Measurements from ENCODE around the gene PXK. TPM values are rescaled to one million over a fixed set of nuclear protein-coding genes. Genes with fewer than 3 reads are reported as not detected.

The PXK gene
- total RNA-seq (2014; rRNA removed; shearing (Covaris generic)) = 28.2 and 31.5 TPM in 2 replicates

GRCh38 chr3:58332575-58333188, at the start of gene PXK:
Gene PXK (plus strand): TSS chr3:58332892. CDS start chr3:58332989, 97 bp downstream.

GRCh38 chr3:58305882-58306711, 26.6 kb upstream of the PXK start, which contains the start of the genes HTD2 and RPP14:
Gene HTD2 (plus strand): TSS chr3:58306520. CDS start chr3:58317614, 11,094 bp downstream.
Gene RPP14 (plus strand): TSS chr3:58306245. CDS start chr3:58310330, 4,085 bp downstream.

GRCh38 chr3:58433400-58434167, 100.9 kb downstream of the PXK start, which contains the start of gene PDHB:
Gene PDHB (minus strand): TSS chr3:58433832. CDS start chr3:58433809, 23 bp downstream.

Small RNA genes within 50 kb of the gene (small RNA-seq; reads per million reads assigned to genes)
- not detected for gene AC098479.1

Other genes with a start within 250 kb of the PXK start
- gene DNASE1L3, start 121.9 kb upstream of the PXK start, total RNA-seq (2014; rRNA removed; shearing (Covaris generic)) = not detected in 2 replicates
- gene ABHD6, start 95.1 kb upstream of the PXK start, total RNA-seq (2014; rRNA removed; shearing (Covaris generic)) = 10.4 and 11.2 TPM in 2 replicates
- gene RPP14, start 26.6 kb upstream of the PXK start, total RNA-seq (2014; rRNA removed; shearing (Covaris generic)) = 16.3 and 19.6 TPM in 2 replicates
- 2.8 and 3.3 TPM in 2 replicates for gene HTD2, start 26.4 kb upstream of the PXK start, total RNA-seq (2014; rRNA removed; shearing (Covaris generic))
- 309 and 330 TPM in 2 replicates for gene PDHB, start 100.9 kb downstream of the PXK start, total RNA-seq (2014; rRNA removed; shearing (Covaris generic))
- 10.0 and 14.9 TPM in 2 replicates for gene KCTD6, start 159.2 kb downstream of the PXK start, total RNA-seq (2014; rRNA removed; shearing (Covaris generic))
- 25.9 and 28.7 TPM in 2 replicates for gene ACOX2, start 204.3 kb downstream of the PXK start, total RNA-seq (2014; rRNA removed; shearing (Covaris generic))
- 0.03 TPM in 1 of 2 replicates, not detected in the other for gene FAM107A, start 244.5 kb downstream of the PXK start, total RNA-seq (2014; rRNA removed; shearing (Covaris generic))

Data from A375 (cell line).